GM12878 (cell line): ENCODE data around the gene GSTP1. TPM values are rescaled to one million over a fixed set of nuclear protein-coding genes. Genes with fewer than 3 reads are reported as not detected.

ENCODE experiments used
- ATAC-seq: fragments of 200-7000 bp; cut with Tn5 transposase; 3 replicates; pipeline ENCODE4 v1.9.1; 2020; ENCODE audit warnings: mild to moderate bottlenecking, moderate library complexity
- BruUV-seq: library from RNA; stranded (reverse); fragments of 400-500 nt; replicated peaks from 2 replicates; lab custom pipeline; 2021; lab: Mats Ljungman, UMichigan
- CTCF ChIA-PET: fragments of 300-600 bp; sonication (Branson Sonifier 250); formaldehyde crosslinking; extraction: SDS; loops from one replicate; lab custom pipeline; 2021; ENCODE audit warnings: inconsistent platforms; lab: Yijun Ruan, JAX
- POLR2A ChIA-PET: fragments of 350-600 bp; formaldehyde crosslinking; extraction: SDS; loops from one replicate; lab custom pipeline; 2021; ENCODE audit warnings: inconsistent platforms; lab: Charles Lee
- RAD21 ChIA-PET: fragments of 300-600 bp; sonication (Branson Sonifier 250); formaldehyde crosslinking; loops from one replicate; lab custom pipeline; 2023; ENCODE audit warnings: antibody characterized with exemption; ENCODE audit not compliant: unreplicated experiment; lab: Charles Lee
- SMC1A ChIA-PET: fragments of 300-600 bp; sonication (Branson Sonifier 250); formaldehyde crosslinking; loops from one replicate; lab custom pipeline; 2023; ENCODE audit not compliant: unreplicated experiment, uncharacterized antibody; lab: Charles Lee
- DNase-seq: peaks from one replicate; pipeline ENCODE4 v3.0.0-alpha.2; 2011; ENCODE audit warnings: low read depth, low spot score
- FAIRE-seq: peaks from 3 replicates; lab custom pipeline; 2011; peaks lifted over from hg19 to GRCh38; lab: Jason Lieb, UNC
- H2AFZ ChIP-seq: 2 replicates; pipeline ENCODE4 v1.6.0; 2011; ENCODE audit warnings: low read depth, low read length, control low read depth; ENCODE audit not compliant: control insufficient read depth
- H3K27ac ChIP-seq: 2 replicates; pipeline ENCODE4 v1.5.1; 2011; ENCODE audit warnings: control low read depth; ENCODE audit not compliant: control insufficient read depth, insufficient read depth
- H3K27me3 ChIP-seq, 2 experiments: replicated peaks in 1 of 2; 2 replicates each; pipeline versions ENCODE4 v1.6.0 to v1.6.1; 2011; ENCODE audit warnings: low read length in 1 of 2; ENCODE audit not compliant: control insufficient read depth in 2 of 2, insufficient read depth in 2 of 2
- H3K36me3 ChIP-seq, 2 experiments: 2 replicates each; pipeline ENCODE4 v1.5.1; 2011; ENCODE audit warnings: low read length in 1 of 2; ENCODE audit not compliant: control insufficient read depth in 2 of 2, insufficient read depth in 2 of 2
- H3K4me1 ChIP-seq: 2 replicates; pipeline ENCODE4 v1.6.1; 2011; ENCODE audit warnings: mild to moderate bottlenecking, low read length, moderate library complexity, mixed read lengths; ENCODE audit not compliant: control insufficient read depth, insufficient read depth
- H3K4me2 ChIP-seq: 2 replicates; pipeline ENCODE4 v1.6.0; 2011; ENCODE audit warnings: control low read depth; ENCODE audit not compliant: control insufficient read depth, insufficient read depth
- H3K4me3 ChIP-seq: fragments of 200-600 bp; sonication (generic); 2 replicates; pipeline ENCODE4 v1.5.1; 2016
- H3K79me2 ChIP-seq: 2 replicates; pipeline ENCODE4 v1.6.0; 2011; ENCODE audit warnings: low read length; ENCODE audit not compliant: control insufficient read depth, insufficient read depth
- H3K9ac ChIP-seq: 2 replicates; pipeline ENCODE4 v1.8.0; 2011; ENCODE audit warnings: low read length, control low read depth, mixed read lengths; ENCODE audit not compliant: control insufficient read depth, insufficient read depth
- H3K9me3 ChIP-seq: replicated peaks from 3 replicates; pipeline ENCODE4 v1.5.1; 2011; ENCODE audit warnings: mild to moderate bottlenecking, low read length; ENCODE audit not compliant: control insufficient read depth, insufficient read depth
- H4K20me1 ChIP-seq: 2 replicates; pipeline ENCODE4 v1.6.0; 2011; ENCODE audit not compliant: control insufficient read depth, insufficient read depth
- BCLAF1 ChIP-seq: fragments of 450-650 bp; IDR thresholded peaks from 2 replicates; pipeline ENCODE4 v1.6.1; 2017; ENCODE audit warnings: antibody characterized with exemption, mild to moderate bottlenecking, moderate library complexity
- CREM ChIP-seq: IDR thresholded peaks from 2 replicates; pipeline ENCODE4 v1.6.1; 2014; ENCODE audit warnings: antibody characterized with exemption, low read depth
- EZH2 ChIP-seq: IDR thresholded peaks from 2 replicates; pipeline ENCODE4 v1.6.1; 2012; ENCODE audit warnings: low read depth, mild to moderate bottlenecking, control low read depth, inconsistent platforms, low read length, borderline replicate concordance; ENCODE audit not compliant: control insufficient read depth
- IKZF2 ChIP-seq, 2 experiments: fragments of 450-650 bp; IDR thresholded peaks; 2 replicates each; pipeline ENCODE4 v1.6.1; 2017; ENCODE audit warnings: mild to moderate bottlenecking in 2 of 2, moderate library complexity in 2 of 2
- NKRF ChIP-seq: fragments of 450-650 bp; conservative IDR thresholded peaks from 2 replicates; pipeline ENCODE4 v1.6.1; 2017; ENCODE audit warnings: mild to moderate bottlenecking, moderate library complexity
- RUNX3 ChIP-seq: IDR thresholded peaks from 2 replicates; pipeline ENCODE4 v1.6.1; 2012; ENCODE audit warnings: low read length, inconsistent platforms
- SREBF1 ChIP-seq: IDR thresholded peaks from 2 replicates; pipeline ENCODE4 v1.6.1; 2012; ENCODE audit warnings: mild to moderate bottlenecking, low read length
- SUZ12 ChIP-seq: fragments of 200-600 bp; sonication (generic); IDR thresholded peaks from one replicate; pipeline ENCODE4 v1.6.1; 2018; ENCODE audit warnings: antibody characterized with exemption, mild to moderate bottlenecking; ENCODE audit not compliant: unreplicated experiment
- TBL1XR1 ChIP-seq: IDR thresholded peaks from 2 replicates; pipeline ENCODE4 v1.6.1; 2012; ENCODE audit warnings: low read depth, low read length, improper control_type of control experiment
- ZBTB11 ChIP-seq: fragments of 450-650 bp; formaldehyde crosslinking; IDR thresholded peaks from 2 replicates; pipeline ENCODE4 v1.5.0; 2022; ENCODE audit warnings: mild to moderate bottlenecking, missing genetic modification characterization
- ZNF24 ChIP-seq: fragments of 450-650 bp; IDR thresholded peaks from 2 replicates; pipeline ENCODE4 v1.6.1; 2017; ENCODE audit warnings: antibody characterized with exemption, mild to moderate bottlenecking
- WGBS: methylation state at CpG from one replicate; pipeline ENCODE4 v1.1.6; 2016; ENCODE audit warnings: low lambda C conversion rate; ENCODE audit not compliant: insufficient replicate concordance, insufficient coverage; ENCODE audit errors: missing lambda C conversion rate; 5-methylcytosine and 5-hydroxymethylcytosine counted together
- in situ Hi-C: fragments of 300-500 bp; cut with MboI; formaldehyde crosslinking; loops from 9 replicates; pipeline ENCODE4 v1.14.3; 2018; ENCODE audit warnings: mixed read lengths
- intact Hi-C: fragments of 100-400 bp; cut with micrococcal nuclease; formaldehyde crosslinking; loops from one replicate; pipeline ENCODE4 v1.14.2; 2022; ENCODE audit not compliant: unreplicated experiment
- polyA plus RNA-seq, 11 experiments: library from polyadenylated mRNA; depleted of rRNA in 4 of 11; unstranded in 6 of 11; stranded (reverse) in 5 of 11; fragments of >200 nt; fragmentation: Nextera tagmentation in 4 of 11; fragmentation: Illumina TruSeq in 1 of 11; extraction: Ambion mirVana in 4 of 11; extraction: Trizol in 1 of 11; gene quantifications; 1 replicate in 1 of 11; 2 replicates in 10 of 11; pipeline versions ENCODE4 v1.2.1 to v1.2.3, GENCODE V29; 2011 to 2016; ENCODE audit warnings: inconsistent platforms in 2 of 11, missing spikeins in 2 of 11, low read depth in 1 of 11
- total RNA-seq, 4 experiments: library from RNA; depleted of rRNA in 3 of 4; stranded (reverse); fragments of >200 nt in 3 of 4; fragmentation: Illumina TruSeq in 1 of 4; extraction: Trizol in 1 of 4; gene quantifications; 2 replicates each; pipeline versions ENCODE4 v1.2.1 to v1.2.3, GENCODE V29; 2013 to 2021

The GSTP1 gene
- total and polyA plus RNA-seq, 10 of the 15 experiments (the other 5 are each of a cell fraction or from before 2014, with no cell fraction given): 469 to 1,788 (median 955) TPM

- Histone ChIP-seq H3K27me3 (no peaks in the 10 kb centered on the region; a peak in 1 of 4 replicates), H3K9me3 (peaks cover 3% of the 10 kb centered on the region; the same call in 1 of the 3 replicates), H3K4me3 (no peak overlapping the region), H3K4me1 (peaks cover 5% of the 10 kb centered on the region), H3K36me3 (no peaks in the 10 kb centered on the region), H3K79me2 (no peaks in the 10 kb centered on the region), H4K20me1 (no peaks in the 10 kb centered on the region), H3K9ac (no peak overlapping the region), H2AFZ (no peak overlapping the region), H3K27ac (no peak overlapping the region), H3K4me2 (no peak overlapping the region)
- CTCF ChIA-PET: interaction anchor here (0.6 to 4.4 kb wide), 26 partner anchors 8 to 516 kb away, joined by 3 to 35 read pairs (median 4); partner anchors contain the start of genes GSTP1, NUDT8 and POLD4
- SMC1A ChIA-PET: interaction anchor here (0.6 to 4.6 kb wide), 9 partner anchors 10 to 187 kb away, joined by 3 to 17 read pairs (median 3); partner anchors contain the start of gene GSTP1
- RAD21 ChIA-PET: interaction anchor here (0.9 to 1.4 kb wide), 7 partner anchors 9 to 220 kb away, joined by 3 to 5 read pairs (median 3); partner anchors contain the start of genes ACY3 and NUDT8
- in situ Hi-C loops (no loop called here), intact Hi-C loops (loop anchor here (2.0 to 5.0 kb wide), 2 partner anchors 40 to 86 kb away; no protein-coding TSS in a partner anchor)
- FAIRE-seq (no peak), DNase-seq (no peak), ATAC-seq (no peak)
- POLR2A ChIA-PET: interaction anchor here (1.1 kb wide), 1 partner anchor 10 kb away, joined by 3 read pairs; no protein-coding TSS in a partner anchor
- under 1% methylated on average over 5 of the region's 5 CpGs for WGBS
- BruUV-seq: no TSS peak
- TF ChIP-seq TBL1XR1: no peak
- no peak for TF ChIP-seq ZNF24
- no peak for TF ChIP-seq NKRF
- TF ChIP-seq CREM: no peak
- no peak for TF ChIP-seq IKZF2 (IDR thresholded peaks at IDR 0.05)
- TF ChIP-seq SREBF1: no peak
- no peak for TF ChIP-seq ZBTB11 (CRISPR knock-in tag)
- TF ChIP-seq SUZ12: no peak
- TF ChIP-seq BCLAF1: no peak
- TF ChIP-seq RUNX3: no peak
- no peak for TF ChIP-seq EZH2
Observed at GRCh38 chr11:67572305-67572704, 11.3 kb upstream of the GSTP1 start.
